Omental fat pad (tissue), 4 donors: ENCODE results near the gene CCDC86. TPM values are rescaled to one million over a fixed set of nuclear protein-coding genes. Genes with fewer than 3 reads are reported as not detected.

Experiments used
- ATAC-seq: fragments of 150-250 bp; one replicate; pipeline ENCODE4 v1.9.1; 2016; ENCODE audit warnings: mild to moderate bottlenecking, moderate library complexity; ENCODE audit not compliant: low FRiP score
- DNase-seq: peaks from one replicate; pipeline ENCODE4 v3.0.0-alpha.2; 2019; ENCODE audit warnings: low spot score
- CTCF ChIP-seq, 3 donors: fragments of 450-650 bp; IDR thresholded peaks; one replicate each; pipeline ENCODE4 v1.5.1; 2016 to 2017; ENCODE audit warnings: antibody characterized with exemption in 3 of 3, mild to moderate bottlenecking in 3 of 3, moderate library complexity in 2 of 3
- total RNA-seq, 4 donors: library from RNA; depleted of rRNA; stranded (reverse); fragments of >200 nt; gene quantifications; one replicate each; pipeline ENCODE4 v1.1.0, GENCODE V29; 2016

CCDC86 gene
- total RNA-seq, 4 donors from 2014 or later: 17.5 to 68.6 (median 22.5) TPM

- ATAC-seq (no peak), DNase-seq (no peak)
- TF ChIP-seq CTCF (IDR thresholded peaks at IDR 0.05): no peak
These were observed 16.3 kb downstream of the CCDC86 start for GRCh38 chr11:60858236-60858635.

GRCh38 chr11:60858731-60859464 is 17.0 kb downstream of the CCDC86 start:
- DNase-seq: no peak
- TF ChIP-seq CTCF (IDR thresholded peaks at IDR 0.05): no peak
- no peak for ATAC-seq

- TF ChIP-seq CTCF (IDR thresholded peaks at IDR 0.05): no peak
- DNase-seq: no peak
- no peak for ATAC-seq
These were observed 17.8 kb downstream of the CCDC86 start for GRCh38 chr11:60859616-60860250.

- DNase-seq (no peak), ATAC-seq (no peak)
These were observed 19.0 kb downstream of the CCDC86 start for GRCh38 chr11:60860943-60861342.

GRCh38 chr11:60862171-60862570 is 20.3 kb downstream of the CCDC86 start:
- TF ChIP-seq CTCF (IDR thresholded peaks at IDR 0.05): no peak
- no peak for DNase-seq

More at GRCh38 chr11:60860943-60861342, 19.0 kb downstream of the CCDC86 start:
- no peak for TF ChIP-seq CTCF (IDR thresholded peaks at IDR 0.05)

GRCh38 chr11:60863550-60864521 is 21.9 kb downstream of the CCDC86 start:
- TF ChIP-seq CTCF (IDR thresholded peaks at IDR 0.05): no peak
- ATAC-seq: no peak
- no peak for DNase-seq

More at GRCh38 chr11:60862171-60862570, 20.3 kb downstream of the CCDC86 start:
- ATAC-seq: no peak
